Measurements from ENCODE around the gene CDH23. TPM values are rescaled to one million over a fixed set of nuclear protein-coding genes. Genes with fewer than 3 reads are reported as not detected.

The CDH23 gene
- polyA plus RNA-seq, 2 donors = 1.6 to 3.2 TPM

GRCh38 chr10:71465551-71466252 is 69.0 kb downstream of the CDH23 start:
- no peaks in the 10 kb centered on the region for H3K9me3 ChIP-seq (ENCODE audit: control insufficient read depth in 2 of 2, insufficient read depth in 1 of 2, low read depth in 1 of 2, low read length in 1 of 2)
- H3K4me1 ChIP-seq (ENCODE audit: control insufficient read depth in 2 of 2, insufficient read depth in 2 of 2, low read length in 1 of 2) = no peaks in the 10 kb centered on the region
- 79 to 84% methylated on average over 18 of the region's 18 CpGs for WGBS, 2 donors
- no peak overlapping the region for H3K27ac ChIP-seq (ENCODE audit: low read depth in 2 of 2, low read length in 1 of 2)
- no peak overlapping the region for H3K4me3 ChIP-seq (ENCODE audit: low read depth in 1 of 2, low read length in 2 of 2)
- no peaks in the 10 kb centered on the region for H3K27me3 ChIP-seq (ENCODE audit: control insufficient read depth in 1 of 2, insufficient read depth in 2 of 2, low read length in 2 of 2)
- no peaks in the 10 kb centered on the region for H3K36me3 ChIP-seq (ENCODE audit: control insufficient read depth in 2 of 2, insufficient read depth in 2 of 2, low read length in 1 of 2)

DNA sequence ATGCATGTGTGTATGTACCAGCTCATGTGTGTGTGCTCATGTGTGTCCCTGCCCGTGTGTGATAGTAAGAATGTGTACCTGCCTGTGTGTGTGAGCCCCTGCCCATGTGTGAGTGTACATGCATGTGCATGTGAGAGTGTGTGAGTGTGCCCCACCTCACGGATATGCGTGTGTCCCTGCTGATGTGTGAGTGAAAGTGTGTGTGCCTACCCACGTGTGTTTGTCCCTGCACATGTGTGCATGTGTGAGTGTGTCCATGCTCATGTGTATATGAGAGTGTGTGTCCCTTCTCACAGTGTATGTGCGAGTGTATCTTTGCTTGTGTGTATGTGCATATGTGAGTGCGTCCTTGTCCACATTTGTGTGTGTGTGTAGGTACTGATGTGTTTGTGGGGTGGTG is 69.6 kb downstream of the CDH23 start:
- Histone ChIP-seq H3K27ac (ENCODE audit: low read depth in 2 of 2, low read length in 1 of 2) (no peak overlapping the region), H3K9me3 (ENCODE audit: control insufficient read depth in 2 of 2, insufficient read depth in 1 of 2, low read depth in 1 of 2, low read length in 1 of 2) (no peaks in the 10 kb centered on the region), H3K36me3 (ENCODE audit: control insufficient read depth in 2 of 2, insufficient read depth in 2 of 2, low read length in 1 of 2) (no peaks in the 10 kb centered on the region), H3K27me3 (ENCODE audit: control insufficient read depth in 1 of 2, insufficient read depth in 2 of 2, low read length in 2 of 2) (no peaks in the 10 kb centered on the region), H3K4me3 (ENCODE audit: low read depth in 1 of 2, low read length in 2 of 2) (no peak overlapping the region), H3K4me1 (ENCODE audit: control insufficient read depth in 2 of 2, insufficient read depth in 2 of 2, low read length in 1 of 2) (no peaks in the 10 kb centered on the region)
- WGBS, 2 donors = 81 to 94% methylated on average over 6 of the region's 6 CpGs

DNA sequence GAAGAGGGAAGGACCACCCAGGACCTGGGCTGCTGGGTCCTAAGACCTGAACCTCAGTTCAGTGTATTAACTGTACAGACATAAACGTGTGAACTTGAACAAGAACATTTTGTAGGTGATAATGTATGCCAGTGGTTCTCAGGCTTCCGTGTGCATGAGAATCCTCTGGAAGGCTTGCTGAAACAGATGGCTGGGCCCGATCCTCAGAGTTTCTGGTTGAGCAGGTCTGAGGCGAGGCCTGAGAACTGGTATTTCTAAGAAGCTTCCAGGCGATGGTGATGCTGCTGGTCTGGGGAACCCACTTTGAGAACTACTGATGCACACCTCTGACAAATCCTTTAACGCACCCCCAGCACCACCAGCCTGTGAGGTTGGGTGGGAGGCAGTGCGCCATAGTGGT is 70.4 kb downstream of the CDH23 start:
- no peaks in the 10 kb centered on the region for H3K27me3 ChIP-seq (ENCODE audit: control insufficient read depth in 1 of 2, insufficient read depth in 2 of 2, low read length in 2 of 2)
- H3K9me3 ChIP-seq (ENCODE audit: control insufficient read depth in 2 of 2, insufficient read depth in 1 of 2, low read depth in 1 of 2, low read length in 1 of 2) = no peaks in the 10 kb centered on the region
- H3K36me3 ChIP-seq (ENCODE audit: control insufficient read depth in 2 of 2, insufficient read depth in 2 of 2, low read length in 1 of 2) = no peaks in the 10 kb centered on the region
- 84 to 88% methylated on average over 7 of the region's 7 CpGs for WGBS, 2 donors
- H3K27ac ChIP-seq (ENCODE audit: low read depth in 2 of 2, low read length in 1 of 2) = no peak overlapping the region
- H3K4me3 ChIP-seq (ENCODE audit: low read depth in 1 of 2, low read length in 2 of 2) = no peak overlapping the region
- no peaks in the 10 kb centered on the region for H3K4me1 ChIP-seq (ENCODE audit: control insufficient read depth in 2 of 2, insufficient read depth in 2 of 2, low read length in 1 of 2)

DNA sequence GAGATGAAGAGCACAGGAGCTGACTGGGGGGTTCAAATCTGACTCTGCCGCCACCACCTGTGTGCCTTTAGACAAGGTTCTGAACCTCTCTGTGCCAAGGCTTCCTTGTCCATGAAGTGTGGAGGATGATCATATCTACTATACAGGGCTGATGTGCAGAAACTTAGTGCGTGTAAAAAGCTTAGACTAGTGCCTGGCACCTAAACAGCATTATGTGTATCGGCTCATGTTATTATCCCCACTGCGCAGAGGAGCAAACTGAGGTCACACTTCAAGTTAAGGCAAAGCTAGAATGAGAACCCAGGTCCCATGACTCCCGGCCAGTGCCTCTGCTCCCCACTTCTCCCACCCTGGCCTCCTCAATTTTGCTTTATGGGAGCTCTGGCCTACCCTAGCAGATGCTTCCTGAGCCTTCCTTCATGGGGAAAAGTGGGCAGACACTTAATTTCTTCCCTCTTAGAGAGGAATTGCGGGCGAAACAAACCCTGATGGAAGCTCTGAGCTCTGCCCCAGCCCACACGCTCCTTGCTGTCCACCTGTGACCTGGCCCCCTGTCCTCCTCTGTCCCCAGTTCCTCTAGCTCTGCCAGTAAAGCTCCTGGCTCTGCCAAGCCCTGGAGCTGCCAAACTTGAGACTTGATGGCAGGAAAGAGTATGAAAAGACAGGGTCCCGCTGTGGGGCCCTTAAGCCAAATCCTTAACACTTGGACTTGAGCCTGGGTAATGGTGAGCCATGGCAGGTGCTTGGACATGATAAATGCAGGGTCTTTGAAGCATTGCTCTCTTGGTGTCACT is 71.0 kb downstream of the CDH23 start:
- Histone ChIP-seq H3K4me1 (ENCODE audit: control insufficient read depth in 2 of 2, insufficient read depth in 2 of 2, low read length in 1 of 2) (peaks cover 0 to 3% of the 10 kb centered on the region in 2 donors), H3K4me3 (ENCODE audit: low read depth in 1 of 2, low read length in 2 of 2) (no peak overlapping the region), H3K36me3 (ENCODE audit: control insufficient read depth in 2 of 2, insufficient read depth in 2 of 2, low read length in 1 of 2) (no peaks in the 10 kb centered on the region), H3K27me3 (ENCODE audit: control insufficient read depth in 1 of 2, insufficient read depth in 2 of 2, low read length in 2 of 2) (no peaks in the 10 kb centered on the region), H3K27ac (ENCODE audit: low read depth in 2 of 2, low read length in 1 of 2) (no peak overlapping the region), H3K9me3 (ENCODE audit: control insufficient read depth in 2 of 2, insufficient read depth in 1 of 2, low read depth in 1 of 2, low read length in 1 of 2) (no peaks in the 10 kb centered on the region)
- 90% methylated on average over 9 of the region's 9 CpGs for WGBS, 2 donors

GRCh38 chr10:71468363-71469094 is 71.8 kb downstream of the CDH23 start:
- Histone ChIP-seq H3K27ac (ENCODE audit: low read depth in 2 of 2, low read length in 1 of 2) (no peak overlapping the region), H3K9me3 (ENCODE audit: control insufficient read depth in 2 of 2, insufficient read depth in 1 of 2, low read depth in 1 of 2, low read length in 1 of 2) (no peaks in the 10 kb centered on the region), H3K4me3 (ENCODE audit: low read depth in 1 of 2, low read length in 2 of 2) (no peak overlapping the region), H3K4me1 (ENCODE audit: control insufficient read depth in 2 of 2, insufficient read depth in 2 of 2, low read length in 1 of 2) (peaks cover 0 to 3% of the 10 kb centered on the region in 2 donors), H3K36me3 (ENCODE audit: control insufficient read depth in 2 of 2, insufficient read depth in 2 of 2, low read length in 1 of 2) (no peaks in the 10 kb centered on the region), H3K27me3 (ENCODE audit: control insufficient read depth in 1 of 2, insufficient read depth in 2 of 2, low read length in 2 of 2) (no peaks in the 10 kb centered on the region)
- WGBS, 2 donors = 65% methylated on average over 9 of the region's 9 CpGs

GRCh38 chr10:71471006-71471405 is 74.3 kb downstream of the CDH23 start:
- Histone ChIP-seq H3K36me3 (ENCODE audit: control insufficient read depth in 2 of 2, insufficient read depth in 2 of 2, low read length in 1 of 2) (no peaks in the 10 kb centered on the region), H3K4me3 (ENCODE audit: low read depth in 1 of 2, low read length in 2 of 2) (no peak overlapping the region), H3K9me3 (ENCODE audit: control insufficient read depth in 2 of 2, insufficient read depth in 1 of 2, low read depth in 1 of 2, low read length in 1 of 2) (no peaks in the 10 kb centered on the region), H3K27me3 (ENCODE audit: control insufficient read depth in 1 of 2, insufficient read depth in 2 of 2, low read length in 2 of 2) (no peaks in the 10 kb centered on the region), H3K27ac (ENCODE audit: low read depth in 2 of 2, low read length in 1 of 2) (no peak overlapping the region), H3K4me1 (ENCODE audit: control insufficient read depth in 2 of 2, insufficient read depth in 2 of 2, low read length in 1 of 2) (peaks cover 0 to 5% of the 10 kb centered on the region in 2 donors)
- WGBS, 2 donors = 86 to 89% methylated on average over 9 of the region's 9 CpGs

- no peaks in the 10 kb centered on the region for H3K36me3 ChIP-seq (ENCODE audit: control insufficient read depth in 2 of 2, insufficient read depth in 2 of 2, low read length in 1 of 2)
- H3K9me3 ChIP-seq (ENCODE audit: control insufficient read depth in 2 of 2, insufficient read depth in 1 of 2, low read depth in 1 of 2, low read length in 1 of 2) = no peaks in the 10 kb centered on the region
- 51 to 65% methylated on average over 5 to 6 of the region's 6 CpGs for WGBS, 2 donors
- H3K27me3 ChIP-seq (ENCODE audit: control insufficient read depth in 1 of 2, insufficient read depth in 2 of 2, low read length in 2 of 2) = no peaks in the 10 kb centered on the region
- no peak overlapping the region for H3K27ac ChIP-seq (ENCODE audit: low read depth in 2 of 2, low read length in 1 of 2)
- no peak overlapping the region for H3K4me3 ChIP-seq (ENCODE audit: low read depth in 1 of 2, low read length in 2 of 2)
- H3K4me1 ChIP-seq (ENCODE audit: control insufficient read depth in 2 of 2, insufficient read depth in 2 of 2, low read length in 1 of 2) = peaks cover 0 to 6% of the 10 kb centered on the region in 2 donors
These were observed 75.2 kb downstream of the CDH23 start for GRCh38 chr10:71471957-71472365.

DNA sequence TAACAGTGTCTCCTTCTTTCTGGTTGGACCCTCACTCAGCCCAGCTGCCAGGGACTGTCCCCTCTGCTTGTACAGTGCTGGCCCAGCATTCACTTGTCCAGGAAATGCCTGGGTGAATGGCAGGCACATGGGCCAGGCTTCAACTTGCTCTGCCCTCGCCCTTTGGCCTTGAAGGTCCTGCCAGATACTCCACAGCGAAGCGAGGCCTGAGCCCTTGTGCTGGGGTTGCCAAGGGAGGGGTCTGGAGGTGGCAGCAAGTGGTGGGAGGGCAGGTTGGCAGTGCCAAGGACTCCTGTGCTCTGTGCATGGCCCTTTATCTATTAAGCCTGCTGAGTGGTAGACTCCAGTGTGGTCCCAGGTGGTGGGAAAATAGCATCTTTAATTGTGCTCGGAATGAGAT is 75.7 kb downstream of the CDH23 start:
- Histone ChIP-seq H3K4me1 (ENCODE audit: control insufficient read depth in 2 of 2, insufficient read depth in 2 of 2, low read length in 1 of 2) (peaks cover 0 to 6% of the 10 kb centered on the region in 2 donors), H3K27me3 (ENCODE audit: control insufficient read depth in 1 of 2, insufficient read depth in 2 of 2, low read length in 2 of 2) (no peaks in the 10 kb centered on the region), H3K27ac (ENCODE audit: low read depth in 2 of 2, low read length in 1 of 2) (no peak overlapping the region), H3K9me3 (ENCODE audit: control insufficient read depth in 2 of 2, insufficient read depth in 1 of 2, low read depth in 1 of 2, low read length in 1 of 2) (no peaks in the 10 kb centered on the region), H3K36me3 (ENCODE audit: control insufficient read depth in 2 of 2, insufficient read depth in 2 of 2, low read length in 1 of 2) (no peaks in the 10 kb centered on the region), H3K4me3 (ENCODE audit: low read depth in 1 of 2, low read length in 2 of 2) (no peak overlapping the region)
- WGBS, 2 donors = 58 to 65% methylated on average over 4 of the region's 4 CpGs

DNA sequence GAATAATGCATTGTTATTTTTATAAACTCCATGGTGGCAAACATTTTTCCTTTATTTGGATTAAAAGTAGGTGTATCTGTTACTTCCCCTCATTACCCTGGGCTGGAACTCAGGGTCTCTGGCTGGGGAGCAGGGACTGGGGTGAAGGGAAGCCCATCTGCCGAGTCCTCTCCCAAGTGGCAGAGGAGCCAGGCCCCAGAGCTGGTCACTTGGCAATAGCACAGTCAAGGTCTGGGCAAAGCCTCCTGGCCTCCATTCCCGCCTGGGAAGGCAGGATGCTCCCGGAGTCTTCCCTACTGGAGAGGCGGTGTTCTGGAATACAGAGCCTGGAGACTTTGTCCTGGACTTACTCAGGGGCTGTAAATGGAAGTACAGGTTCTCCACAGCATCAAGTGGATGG is 76.2 kb downstream of the CDH23 start:
- Histone ChIP-seq H3K36me3 (ENCODE audit: control insufficient read depth in 2 of 2, insufficient read depth in 2 of 2, low read length in 1 of 2) (no peaks in the 10 kb centered on the region), H3K4me1 (ENCODE audit: control insufficient read depth in 2 of 2, insufficient read depth in 2 of 2, low read length in 1 of 2) (peaks cover 0 to 6% of the 10 kb centered on the region in 2 donors), H3K27me3 (ENCODE audit: control insufficient read depth in 1 of 2, insufficient read depth in 2 of 2, low read length in 2 of 2) (no peaks in the 10 kb centered on the region), H3K9me3 (ENCODE audit: control insufficient read depth in 2 of 2, insufficient read depth in 1 of 2, low read depth in 1 of 2, low read length in 1 of 2) (no peaks in the 10 kb centered on the region), H3K4me3 (ENCODE audit: low read depth in 1 of 2, low read length in 2 of 2) (no peak overlapping the region), H3K27ac (ENCODE audit: low read depth in 2 of 2, low read length in 1 of 2) (no peak overlapping the region)
- WGBS, 2 donors = 86 to 94% methylated on average over 4 of the region's 4 CpGs

Data from esophagus (tissue), 2 donors.